HepG2 (cell line): ENCODE data around the gene TACC3. TPM values are rescaled to one million over a fixed set of nuclear protein-coding genes. Genes with fewer than 3 reads are reported as not detected.

Source experiments
- ADNP ChIP-seq: sonication (generic); formaldehyde crosslinking; IDR thresholded peaks from 2 replicates; pipeline ENCODE4 v1.4.0; 2020; ENCODE audit warnings: missing genetic modification reagents
- ATF4 ChIP-seq, 2 experiments: fragments of 450-650 bp in 1 of 2; sonication (generic) in 1 of 2; formaldehyde crosslinking; IDR thresholded peaks; 2 replicates each; pipeline versions ENCODE4 v1.5.0 to v1.8.0; 2020 to 2022; ENCODE audit warnings: mild to moderate bottlenecking in 1 of 2, missing genetic modification reagents in 1 of 2
- DR1 ChIP-seq: sonication (generic); formaldehyde crosslinking; IDR thresholded peaks from 2 replicates; pipeline ENCODE4 v1.8.0; 2021; ENCODE audit warnings: mild to moderate bottlenecking, missing genetic modification reagents, inconsistent platforms
- KLF11 ChIP-seq: IDR thresholded peaks from 2 replicates; pipeline ENCODE4 v1.6.1; 2016; ENCODE audit warnings: missing compliant biosample characterization
- NR2F2 ChIP-seq: IDR thresholded peaks from 2 replicates; pipeline ENCODE4 v1.6.1; 2012; ENCODE audit warnings: low read depth, inconsistent platforms, borderline replicate concordance
- PHB2 ChIP-seq: fragments of 450-650 bp; IDR thresholded peaks from 2 replicates; pipeline ENCODE4 v1.6.1; 2018; ENCODE audit not compliant: partially characterized antibody
- POLR2AphosphoS5 ChIP-seq: IDR thresholded peaks from 2 replicates; pipeline ENCODE4 v1.6.1; 2012; ENCODE audit warnings: low read depth, low read length
- SMARCC2 ChIP-seq: fragments of 450-650 bp; IDR thresholded peaks from 2 replicates; pipeline ENCODE4 v1.6.1; 2017; ENCODE audit warnings: antibody characterized with exemption, mild to moderate bottlenecking
- TEAD3 ChIP-seq: optimal IDR thresholded peaks from 2 replicates; pipeline ENCODE3; 2016; ENCODE audit warnings: borderline replicate concordance
- TERF1 ChIP-seq: sonication (generic); formaldehyde crosslinking; IDR thresholded peaks from 2 replicates; pipeline ENCODE4 v1.8.0; 2022; ENCODE audit warnings: mild to moderate bottlenecking, missing genetic modification reagents, moderate library complexity
- TFDP1 ChIP-seq: IDR thresholded peaks from 2 replicates; pipeline ENCODE4 v1.6.1; 2016; ENCODE audit warnings: missing compliant biosample characterization, missing genetic modification reagents, borderline replicate concordance
- THRA ChIP-seq: sonication (generic); formaldehyde crosslinking; IDR thresholded peaks from 2 replicates; pipeline ENCODE4 v1.4.0; 2020; ENCODE audit warnings: missing genetic modification reagents, borderline replicate concordance
- TMF1 ChIP-seq: sonication (generic); formaldehyde crosslinking; IDR thresholded peaks from 2 replicates; pipeline ENCODE4 v1.8.1; 2022; ENCODE audit warnings: low read depth, missing genetic modification reagents
- ZFY ChIP-seq: sonication (generic); formaldehyde crosslinking; IDR thresholded peaks from 2 replicates; pipeline ENCODE4 v1.4.0; 2020; ENCODE audit warnings: missing genetic modification reagents
- ZMYM4 ChIP-seq: sonication (generic); formaldehyde crosslinking; IDR thresholded peaks from 2 replicates; pipeline ENCODE4 v1.8.1; 2023; ENCODE audit warnings: mild to moderate bottlenecking, missing genetic modification reagents
- ZNF274 ChIP-seq: sonication (generic); formaldehyde crosslinking; IDR thresholded peaks from 2 replicates; pipeline ENCODE4 v1.5.1; 2020; ENCODE audit warnings: mild to moderate bottlenecking, missing genetic modification reagents
- ZNF615 ChIP-seq: sonication (generic); formaldehyde crosslinking; IDR thresholded peaks from 2 replicates; pipeline ENCODE4 v1.5.0; 2020; ENCODE audit warnings: mild to moderate bottlenecking, missing genetic modification reagents, borderline replicate concordance
- ZNF747 ChIP-seq: sonication (generic); formaldehyde crosslinking; IDR thresholded peaks from 2 replicates; pipeline ENCODE4 v1.8.1; 2023; ENCODE audit warnings: missing genetic modification reagents, mild to moderate bottlenecking, borderline replicate concordance
- ZNF790 ChIP-seq: sonication (generic); formaldehyde crosslinking; IDR thresholded peaks from 2 replicates; pipeline ENCODE4 v1.8.0; 2022; ENCODE audit warnings: missing genetic modification reagents, mild to moderate bottlenecking, borderline replicate concordance
- polyA plus RNA-seq, 8 experiments: library from polyadenylated mRNA; depleted of rRNA in 3 of 8; stranded (reverse) in 7 of 8; unstranded in 1 of 8; fragments of >200 nt; fragmentation: Illumina TruSeq in 4 of 8; extraction: Trizol in 4 of 8; gene quantifications; 2 replicates each; pipeline versions ENCODE4 v1.2.1 to v1.2.3, GENCODE V29; 2011 to 2016; ENCODE audit warnings: low read depth in 4 of 8, missing spikeins in 1 of 8, mixed read lengths in 1 of 8; ENCODE audit not compliant: insufficient read depth in 1 of 8
- total RNA-seq, 5 experiments: library from RNA; depleted of rRNA; stranded (reverse); fragments of >200 nt; fragmentation: Illumina TruSeq; extraction: Trizol; gene quantifications; 2 replicates each; pipeline ENCODE4 v1.2.3, GENCODE V29; 2016; ENCODE audit warnings: low read depth in 1 of 5
- TF ChIP-seq, protein P1 (sequence below): sonication (generic); formaldehyde crosslinking; IDR thresholded peaks from 2 replicates; pipeline ENCODE4 v1.4.0; 2020; ENCODE audit warnings: missing genetic modification reagents
- TF ChIP-seq, protein P2 (sequence below): sonication (generic); formaldehyde crosslinking; IDR thresholded peaks from 2 replicates; pipeline ENCODE4 v1.8.1; 2023; ENCODE audit warnings: mild to moderate bottlenecking, missing genetic modification reagents

The TACC3 gene
- total and polyA plus RNA-seq, 2 of the 13 experiments (the other 11 are each of a cell fraction or from before 2014, with no cell fraction given) = 20.3 to 21.2 TPM

DNA sequence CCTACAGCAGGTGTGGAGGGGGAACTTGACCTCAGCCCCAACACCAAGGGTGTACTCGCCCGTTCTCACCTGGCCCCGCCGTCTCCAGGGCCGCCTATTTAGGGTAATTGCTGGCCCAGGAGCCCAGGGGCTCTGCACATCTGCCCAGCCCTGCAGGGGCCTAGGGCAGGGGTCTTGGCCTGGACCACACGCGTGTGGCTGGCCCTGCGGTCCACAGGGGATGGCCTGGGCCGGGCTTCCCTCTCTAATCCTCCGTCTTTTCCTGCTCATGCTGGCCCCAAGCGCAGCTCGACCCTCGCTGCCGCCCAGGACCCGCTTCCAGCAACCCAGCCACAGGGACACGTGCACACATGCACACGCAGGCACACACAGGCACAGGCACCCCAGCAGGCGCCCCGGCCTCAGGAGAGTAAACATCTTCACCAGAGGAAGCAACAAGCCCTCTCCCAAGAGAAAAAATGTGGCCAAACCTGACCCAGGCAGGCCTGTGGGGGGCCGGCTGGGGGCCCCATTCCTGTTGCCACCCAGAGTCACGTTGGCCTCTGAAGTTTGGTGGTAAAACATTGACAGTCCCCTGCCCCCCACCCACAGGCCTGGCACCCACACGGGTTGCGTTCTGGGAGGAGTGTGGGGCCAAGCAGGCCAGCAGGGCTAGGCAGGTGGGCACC lies 47.2 kb downstream of the TACC3 start (continued):
- TF ChIP-seq, protein P1, sequence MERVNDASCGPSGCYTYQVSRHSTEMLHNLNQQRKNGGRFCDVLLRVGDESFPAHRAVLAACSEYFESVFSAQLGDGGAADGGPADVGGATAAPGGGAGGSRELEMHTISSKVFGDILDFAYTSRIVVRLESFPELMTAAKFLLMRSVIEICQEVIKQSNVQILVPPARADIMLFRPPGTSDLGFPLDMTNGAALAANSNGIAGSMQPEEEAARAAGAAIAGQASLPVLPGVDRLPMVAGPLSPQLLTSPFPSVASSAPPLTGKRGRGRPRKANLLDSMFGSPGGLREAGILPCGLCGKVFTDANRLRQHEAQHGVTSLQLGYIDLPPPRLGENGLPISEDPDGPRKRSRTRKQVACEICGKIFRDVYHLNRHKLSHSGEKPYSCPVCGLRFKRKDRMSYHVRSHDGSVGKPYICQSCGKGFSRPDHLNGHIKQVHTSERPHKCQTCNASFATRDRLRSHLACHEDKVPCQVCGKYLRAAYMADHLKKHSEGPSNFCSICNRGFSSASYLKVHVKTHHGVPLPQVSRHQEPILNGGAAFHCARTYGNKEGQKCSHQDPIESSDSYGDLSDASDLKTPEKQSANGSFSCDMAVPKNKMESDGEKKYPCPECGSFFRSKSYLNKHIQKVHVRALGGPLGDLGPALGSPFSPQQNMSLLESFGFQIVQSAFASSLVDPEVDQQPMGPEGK (CRISPR knock-in tag) = peak; percentile 97
- TF ChIP-seq THRA = 0 out of 2 replicates have a peak, but pooled peaks have one; percentile 0
- no peak for TF ChIP-seq ATF4 (CRISPR knock-in tag; IDR thresholded peaks at IDR 0.05)
- TF ChIP-seq ZNF747 (CRISPR knock-in tag) = peak; percentile 73; the same call in 1 of the 2 replicates
- TF ChIP-seq ADNP (CRISPR knock-in tag) = no peak
- TF ChIP-seq ZNF615 = 0 out of 2 replicates have a peak, but pooled peaks have one; percentile 14
- TF ChIP-seq, protein P2, sequence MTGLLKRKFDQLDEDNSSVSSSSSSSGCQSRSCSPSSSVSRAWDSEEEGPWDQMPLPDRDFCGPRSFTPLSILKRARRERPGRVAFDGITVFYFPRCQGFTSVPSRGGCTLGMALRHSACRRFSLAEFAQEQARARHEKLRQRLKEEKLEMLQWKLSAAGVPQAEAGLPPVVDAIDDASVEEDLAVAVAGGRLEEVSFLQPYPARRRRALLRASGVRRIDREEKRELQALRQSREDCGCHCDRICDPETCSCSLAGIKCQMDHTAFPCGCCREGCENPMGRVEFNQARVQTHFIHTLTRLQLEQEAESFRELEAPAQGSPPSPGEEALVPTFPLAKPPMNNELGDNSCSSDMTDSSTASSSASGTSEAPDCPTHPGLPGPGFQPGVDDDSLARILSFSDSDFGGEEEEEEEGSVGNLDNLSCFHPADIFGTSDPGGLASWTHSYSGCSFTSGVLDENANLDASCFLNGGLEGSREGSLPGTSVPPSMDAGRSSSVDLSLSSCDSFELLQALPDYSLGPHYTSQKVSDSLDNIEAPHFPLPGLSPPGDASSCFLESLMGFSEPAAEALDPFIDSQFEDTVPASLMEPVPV (CRISPR knock-in tag) = 0 out of 2 replicates have a peak, but pooled peaks have one; percentile 85
- TF ChIP-seq TMF1 = no peak
- TF ChIP-seq ZMYM4 = peak; percentile 10; the same call in 1 of the 2 replicates
- no peak for TF ChIP-seq SMARCC2
- TF ChIP-seq KLF11 (CRISPR knock-in tag) = 0 out of 2 replicates have a peak, but pooled peaks have one; percentile 31
- TF ChIP-seq DR1 (CRISPR knock-in tag) = no peak
- no peak for TF ChIP-seq NR2F2
- no peak for TF ChIP-seq ZNF274 (CRISPR knock-in tag)
- TF ChIP-seq ZFY (CRISPR knock-in tag) = peak; percentile 51; the same call in 1 of the 2 replicates
- TF ChIP-seq ZNF790 = peak; percentile 67; the same call in 1 of the 2 replicates
- TF ChIP-seq TFDP1 = peak; percentile 74; the same call in 1 of the 2 replicates
- peak; percentile 33 for TF ChIP-seq TEAD3 (CRISPR knock-in tag)
- 0 out of 2 replicates have a peak, but pooled peaks have one; percentile 38 for TF ChIP-seq TERF1 (CRISPR knock-in tag)
- TF ChIP-seq PHB2 = no peak
- TF ChIP-seq POLR2AphosphoS5 = peak; percentile 51
